GM19438 (cell line): ENCODE data around the gene RSRC1.
"Not testable (repeated sequence)": the region's sequence is repeated elsewhere in the genome, so short reads cannot be mapped to it uniquely, and the experiment has no call there.

Experiments
- ATAC-seq: cut with Tn5 transposase; IDR thresholded peaks from one replicate; pipeline ENCODE4 v1.9.1; 2021; ENCODE audit warnings: low read depth; ENCODE audit not compliant: unreplicated experiment

RSRC1 gene

DNA sequence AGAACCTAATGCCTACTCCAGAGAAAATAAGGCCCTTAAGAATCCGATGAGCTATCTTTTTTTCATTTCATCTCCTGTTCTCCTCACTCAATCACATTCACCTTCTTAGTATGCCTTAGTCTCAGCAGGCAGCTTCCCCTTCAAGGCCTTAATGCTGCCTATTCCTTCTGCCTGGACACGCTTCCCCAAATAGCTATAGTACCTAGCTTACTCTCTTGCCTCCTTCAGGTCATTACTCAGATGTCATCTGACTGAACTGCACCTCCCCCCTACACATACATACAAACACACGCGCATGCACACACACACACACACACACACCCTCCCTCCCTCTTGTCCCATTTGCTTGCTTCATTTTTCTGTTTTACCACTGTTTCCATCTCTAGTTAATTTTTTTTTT is 269.6 kb downstream of the RSRC1 start:
- ATAC-seq = no peak

- no peak for ATAC-seq
These were observed 271.5 kb downstream of the RSRC1 start for GRCh38 chr3:158381262-158381868.

- no peak for ATAC-seq
These were observed 272.6 kb downstream of the RSRC1 start for GRCh38 chr3:158382479-158382878.

GRCh38 chr3:158384019-158384418 is 274.1 kb downstream of the RSRC1 start:
- ATAC-seq = no peak

- ATAC-seq = no peak
These were observed 285.5 kb downstream of the RSRC1 start for GRCh38 chr3:158395421-158395820.

DNA sequence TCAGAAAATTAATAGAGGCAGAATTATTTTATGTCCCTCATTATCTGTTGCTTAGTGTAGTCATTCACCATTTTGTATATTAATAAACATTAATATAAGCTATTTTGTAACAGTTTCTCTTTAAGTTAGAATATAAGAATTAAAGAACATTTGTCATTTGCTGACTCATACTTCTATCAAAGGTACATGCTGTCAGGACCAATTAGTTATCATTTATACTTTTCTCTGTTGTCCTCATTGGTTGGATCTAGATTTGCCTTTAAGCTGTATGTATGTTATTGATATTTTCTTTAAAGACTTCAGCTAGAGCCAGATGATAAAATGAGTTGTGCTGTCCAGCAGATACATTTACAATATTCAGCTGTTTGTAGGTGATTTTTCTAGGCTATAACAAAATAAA is 292.7 kb downstream of the RSRC1 start:
- no peak for ATAC-seq

DNA sequence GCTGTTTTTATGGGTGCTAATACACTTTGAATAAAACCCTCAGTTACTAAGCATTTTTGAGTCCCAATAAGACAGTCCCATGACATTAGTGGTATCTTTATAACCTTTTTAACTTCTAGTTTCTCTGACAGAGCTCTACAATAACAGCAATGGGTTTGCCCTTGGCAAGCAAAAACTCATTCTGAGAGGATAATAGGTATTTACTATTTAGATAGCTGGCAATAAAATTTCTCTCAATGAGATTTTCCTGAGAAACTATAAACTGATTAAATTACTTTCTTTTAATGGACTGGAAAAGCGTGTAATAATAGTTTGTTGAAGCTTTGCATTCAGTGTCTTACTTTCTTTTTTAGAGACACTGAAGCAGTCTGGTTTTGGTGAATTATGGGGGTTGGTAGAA is 293.1 kb downstream of the RSRC1 start:
- ATAC-seq = no peak

DNA sequence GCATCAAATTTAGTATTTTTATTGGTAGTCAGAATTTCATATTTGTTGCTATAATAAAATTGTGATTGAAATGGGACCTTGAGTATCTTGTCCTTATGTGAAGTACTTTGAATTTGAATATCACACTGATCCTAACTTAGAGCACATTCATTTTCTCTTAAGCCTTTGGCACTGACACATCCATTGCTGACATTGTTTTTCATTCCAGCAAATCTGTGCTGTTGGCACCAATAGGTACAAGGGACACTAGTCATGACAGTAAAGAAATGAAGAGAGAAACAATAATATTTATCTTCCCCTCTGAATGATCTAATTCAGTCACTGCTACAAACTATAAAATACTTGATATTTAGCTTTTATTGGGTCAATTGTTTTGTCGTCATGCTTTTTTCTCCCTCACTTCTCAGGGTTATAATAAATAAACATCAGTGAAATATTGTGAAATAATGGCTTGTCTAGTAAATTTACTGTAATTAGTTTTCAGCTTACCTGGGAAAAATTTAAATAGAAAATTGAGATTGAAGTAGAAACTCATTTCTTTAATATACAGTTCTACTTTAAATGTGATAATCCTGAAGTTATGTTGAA is 294.3 kb downstream of the RSRC1 start:
- no peak for ATAC-seq

- ATAC-seq = no peak
These were observed 295.6 kb downstream of the RSRC1 start for GRCh38 chr3:158405507-158405906.

- ATAC-seq = no peak
These were observed 298.1 kb downstream of the RSRC1 start for GRCh38 chr3:158407844-158408517.

DNA sequence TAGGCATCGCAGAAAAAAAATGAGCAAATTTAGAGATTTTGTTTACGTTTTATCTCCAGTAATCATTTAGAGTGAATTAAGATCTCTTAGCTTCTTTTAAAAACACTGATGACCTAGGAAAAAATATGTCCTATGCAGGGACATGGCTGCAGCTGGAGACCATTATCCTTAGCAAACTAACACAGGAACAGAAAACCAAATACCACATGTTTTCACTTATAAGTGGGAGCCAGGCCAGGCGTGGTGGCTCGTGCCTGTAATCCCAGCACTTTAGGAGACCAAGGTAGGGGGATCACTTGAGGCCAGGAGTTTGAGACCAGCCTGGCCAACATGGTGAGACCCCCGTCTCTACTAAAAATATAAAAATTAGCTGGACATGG is 298.6 kb downstream of the RSRC1 start:
- not testable (repeated sequence) for ATAC-seq

GRCh38 chr3:158418035-158418434 is 308.1 kb downstream of the RSRC1 start:
- no peak for ATAC-seq

DNA sequence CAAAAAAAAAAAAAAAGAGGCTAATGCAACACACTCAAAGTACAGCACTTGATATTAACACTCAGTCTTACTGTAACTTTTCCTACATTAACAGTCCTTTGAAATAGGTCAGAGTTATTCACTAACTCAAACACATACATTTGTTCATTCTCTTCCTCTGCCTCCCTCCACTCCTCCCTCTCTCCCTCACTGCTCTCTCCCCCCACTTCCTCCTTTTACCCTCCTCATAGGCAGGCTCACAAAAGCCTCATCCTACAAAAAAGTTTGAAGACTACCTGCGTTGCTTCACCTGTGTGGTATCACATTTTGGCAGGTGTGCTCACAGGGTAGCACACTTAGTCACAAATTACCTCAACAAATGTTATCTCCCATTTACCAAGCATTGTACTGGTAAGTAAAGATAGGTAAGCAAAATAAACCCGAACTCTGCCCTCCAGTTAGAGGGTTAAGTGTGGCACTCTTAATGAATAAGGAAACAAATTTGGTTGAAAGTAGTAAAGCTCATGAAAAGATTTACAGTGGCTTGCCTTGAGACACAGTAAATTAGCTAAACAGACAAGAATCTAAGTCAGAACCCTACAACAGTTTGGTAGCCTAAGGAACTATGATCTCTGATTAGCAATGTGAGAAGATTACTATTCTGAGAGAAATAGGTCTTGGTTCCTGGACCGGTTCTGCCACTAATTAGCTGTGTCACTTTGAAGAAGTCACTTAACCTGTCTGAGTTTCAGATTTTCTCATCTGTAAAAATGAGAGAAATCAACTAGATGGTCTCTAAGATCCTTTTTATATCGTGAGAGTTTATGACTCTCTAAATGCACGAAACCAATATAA is 310.1 kb downstream of the RSRC1 start:
- ATAC-seq = no peak

- ATAC-seq = peak; percentile 86
These were observed 310.9 kb downstream of the RSRC1 start for GRCh38 chr3:158420654-158421396.

- ATAC-seq = no peak
These were observed 320.6 kb downstream of the RSRC1 start for GRCh38 chr3:158430448-158430847.

GRCh38 chr3:158430968-158431367 is 321.1 kb downstream of the RSRC1 start:
- no peak for ATAC-seq

GRCh38 chr3:158431829-158432228 is 321.9 kb downstream of the RSRC1 start:
- ATAC-seq = no peak

- ATAC-seq = peak; percentile 93
These were observed 324.6 kb downstream of the RSRC1 start for GRCh38 chr3:158434412-158435038.

GRCh38 chr3:158443632-158444031 is 333.7 kb downstream of the RSRC1 start:
- ATAC-seq = peak; percentile 95

DNA sequence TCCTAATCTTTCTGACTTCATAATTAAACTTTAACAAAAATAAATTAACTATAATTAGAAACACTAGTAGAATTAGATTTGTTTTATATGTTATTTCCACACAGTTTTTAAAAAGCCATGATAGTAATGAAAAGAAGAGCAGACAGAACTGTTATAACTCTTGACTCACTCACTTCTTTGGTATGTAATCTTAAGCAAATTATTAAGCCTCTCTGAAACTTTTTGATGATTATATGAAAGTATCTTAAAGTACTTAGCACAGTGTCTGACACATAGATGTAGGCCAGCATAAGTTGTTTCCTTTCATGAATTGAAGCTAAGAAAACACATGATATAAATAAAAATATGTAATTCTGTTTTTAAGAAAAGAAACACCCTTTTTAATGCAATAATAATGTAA is 337.5 kb downstream of the RSRC1 start:
- no peak for ATAC-seq
